Upper lobe of left lung (tissue), 6 donors: ENCODE measurements around the gene TES. TPM values are rescaled to one million over a fixed set of nuclear protein-coding genes. Genes with fewer than 3 reads are reported as not detected.

Experiments used
- ATAC-seq, 2 donors: fragments of 200-7000 bp; cut with Tn5 transposase; one replicate each; pipeline ENCODE4 v1.9.1; 2022; ENCODE audit warnings: mild to moderate bottlenecking in 2 of 2, moderate library complexity in 2 of 2; ENCODE audit not compliant: low FRiP score in 2 of 2
- DNase-seq, 2 donors: peaks; one replicate each; pipeline ENCODE4 v3.0.0-alpha.2; 2019 to 2020
- H3K27ac ChIP-seq, 4 donors: fragments of 200-600 bp; sonication (generic); one replicate each; pipeline ENCODE4 v1.5.1; 2016 to 2019
- H3K27me3 ChIP-seq, 4 donors: fragments of 200-600 bp; sonication (generic); one replicate each; pipeline ENCODE4 v1.5.1; 2017 to 2019
- H3K36me3 ChIP-seq, 4 donors: fragments of 200-600 bp; sonication (generic); one replicate each; pipeline ENCODE4 v1.5.1; 2016 to 2019
- H3K4me1 ChIP-seq, 4 donors: fragments of 200-600 bp; sonication (generic); one replicate each; pipeline ENCODE4 v1.5.1; 2018 to 2019
- H3K4me3 ChIP-seq, 4 donors: fragments of 200-600 bp; sonication (generic); one replicate each; pipeline ENCODE4 v1.5.1; 2017 to 2019; ENCODE audit warnings: mild to moderate bottlenecking in 2 of 4, moderate library complexity in 1 of 4
- H3K9me3 ChIP-seq, 4 donors: fragments of 200-600 bp; sonication (generic); one replicate each; pipeline ENCODE4 v1.5.1; 2018 to 2019
- EP300 ChIP-seq, 4 donors: sonication (generic); formaldehyde crosslinking; IDR thresholded peaks; one replicate each; pipeline ENCODE4 v1.5.1; 2017; ENCODE audit warnings: antibody characterized with exemption in 4 of 4, control low read depth in 2 of 4
- POLR2A ChIP-seq, 4 donors: fragments of 450-650 bp; IDR thresholded peaks; one replicate each; pipeline ENCODE4 v1.5.1; 2016 to 2017; ENCODE audit warnings: antibody characterized with exemption in 4 of 4, mild to moderate bottlenecking in 2 of 4
- POLR2AphosphoS5 ChIP-seq, 2 donors: sonication (generic); formaldehyde crosslinking; IDR thresholded peaks; one replicate each; pipeline ENCODE4 v1.5.1; 2017; ENCODE audit warnings: antibody characterized with exemption in 2 of 2
- WGBS, 2 donors: methylation state at CpG; one replicate each; pipeline ENCODE4 v1.1.5; 2017 to 2018; 5-methylcytosine and 5-hydroxymethylcytosine counted together
- total RNA-seq, 6 donors: library from RNA; depleted of rRNA in 4 of 6; stranded (reverse); fragments of >200 nt in 4 of 6; gene quantifications; one replicate each; pipeline versions ENCODE4 v1.1.0 to v1.2.1, GENCODE V29; 2016 to 2021
- TF ChIP-seq, protein P1 (sequence below), 6 experiments: fragments of 450-650 bp in 4 of 6; fragments of 200-600 bp in 2 of 6; sonication (generic) in 2 of 6; IDR thresholded peaks; one replicate each; pipeline ENCODE4 v1.5.1; 2016 to 2019; ENCODE audit warnings: antibody characterized with exemption in 6 of 6
- donor health status: DM: no; HTN: no; CAD: no; lungs with moderate emphysema.
- donor health status: DM: no; HTN: yes; CAD: no; lungs with severe emphysema.

TES gene
- total RNA-seq, 6 donors from 2014 or later = 58.0 to 159 (median 87.1) TPM

DNA sequence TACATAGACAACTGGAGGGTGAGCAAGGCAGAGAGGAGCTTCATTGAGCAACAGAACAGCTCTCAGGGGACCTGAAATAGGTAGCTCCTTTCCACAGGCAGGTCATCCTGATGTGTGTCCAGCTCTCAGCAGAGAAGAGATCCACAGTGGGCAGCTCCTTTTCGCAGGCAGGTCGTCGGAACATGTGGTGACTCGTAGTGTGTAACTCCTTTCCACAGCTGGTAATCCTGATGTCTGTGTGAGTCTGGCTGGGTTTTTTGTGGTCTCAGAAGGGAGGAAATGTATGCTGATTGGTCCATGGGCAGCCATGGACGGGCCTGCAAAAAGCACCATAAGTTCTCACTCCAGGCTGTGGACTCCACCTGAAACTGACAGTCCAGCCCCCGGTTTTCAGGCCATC, 24.4 kb upstream of the TES start:
- DNase-seq (no peak), ATAC-seq (no peak)
- Histone ChIP-seq H3K36me3 (no peaks in the 10 kb centered on the region), H3K4me1 (no peaks in the 10 kb centered on the region), H3K9me3 (peaks cover 0 to 5% (median 3%) of the 10 kb centered on the region in 4 donors), H3K4me3 (no peak overlapping the region), H3K27ac (no peak overlapping the region), H3K27me3 (no peaks in the 10 kb centered on the region)
- TF ChIP-seq, protein P1, sequence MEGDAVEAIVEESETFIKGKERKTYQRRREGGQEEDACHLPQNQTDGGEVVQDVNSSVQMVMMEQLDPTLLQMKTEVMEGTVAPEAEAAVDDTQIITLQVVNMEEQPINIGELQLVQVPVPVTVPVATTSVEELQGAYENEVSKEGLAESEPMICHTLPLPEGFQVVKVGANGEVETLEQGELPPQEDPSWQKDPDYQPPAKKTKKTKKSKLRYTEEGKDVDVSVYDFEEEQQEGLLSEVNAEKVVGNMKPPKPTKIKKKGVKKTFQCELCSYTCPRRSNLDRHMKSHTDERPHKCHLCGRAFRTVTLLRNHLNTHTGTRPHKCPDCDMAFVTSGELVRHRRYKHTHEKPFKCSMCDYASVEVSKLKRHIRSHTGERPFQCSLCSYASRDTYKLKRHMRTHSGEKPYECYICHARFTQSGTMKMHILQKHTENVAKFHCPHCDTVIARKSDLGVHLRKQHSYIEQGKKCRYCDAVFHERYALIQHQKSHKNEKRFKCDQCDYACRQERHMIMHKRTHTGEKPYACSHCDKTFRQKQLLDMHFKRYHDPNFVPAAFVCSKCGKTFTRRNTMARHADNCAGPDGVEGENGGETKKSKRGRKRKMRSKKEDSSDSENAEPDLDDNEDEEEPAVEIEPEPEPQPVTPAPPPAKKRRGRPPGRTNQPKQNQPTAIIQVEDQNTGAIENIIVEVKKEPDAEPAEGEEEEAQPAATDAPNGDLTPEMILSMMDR (IDR thresholded peaks at IDR 0.05) = no peak
- TF ChIP-seq EP300 (IDR thresholded peaks at IDR 0.05) (no peak), POLR2A (IDR thresholded peaks at IDR 0.05) (no peak), POLR2AphosphoS5 (IDR thresholded peaks at IDR 0.05) (no peak)
- WGBS, 2 donors = 93 to 98% methylated on average over 6 of the region's 6 CpGs

DNA sequence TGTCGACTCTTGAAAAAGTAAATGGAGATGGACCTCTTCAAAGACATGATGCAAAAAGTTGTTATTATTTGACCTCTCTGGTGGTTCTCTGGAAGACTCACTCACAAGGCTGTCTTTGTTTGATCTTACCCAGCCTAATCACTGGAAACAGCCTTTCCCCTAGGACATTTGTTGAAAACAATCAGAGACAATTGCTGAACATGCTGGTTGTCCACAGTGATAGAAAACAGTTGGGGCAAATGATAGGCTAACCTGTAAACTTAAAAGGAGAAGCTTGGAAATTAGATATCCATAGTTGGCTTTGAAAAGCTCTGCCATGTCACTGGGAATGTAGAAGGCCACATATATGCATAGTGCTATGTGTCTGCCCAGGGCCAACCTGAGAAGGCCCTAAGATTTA, 22.9 kb upstream of the TES start:
- peaks cover 0 to 5% (median 3%) of the 10 kb centered on the region in 4 donors for H3K9me3 ChIP-seq
- ATAC-seq = no peak
- H3K36me3 ChIP-seq = no peaks in the 10 kb centered on the region
- no peak for DNase-seq
- TF ChIP-seq POLR2AphosphoS5 (IDR thresholded peaks at IDR 0.05) (no peak), EP300 (IDR thresholded peaks at IDR 0.05) (no peak), POLR2A (IDR thresholded peaks at IDR 0.05) (no peak)
- TF ChIP-seq, protein P1 (IDR thresholded peaks at IDR 0.05) = no peak
- H3K27me3 ChIP-seq = no peaks in the 10 kb centered on the region
- WGBS, 2 donors = 85 to 96% methylated on average over 1 of the region's 1 CpG
- H3K4me1 ChIP-seq = no peaks in the 10 kb centered on the region
- no peak overlapping the region for H3K27ac ChIP-seq
- H3K4me3 ChIP-seq = no peak overlapping the region

- TF ChIP-seq POLR2A (IDR thresholded peaks at IDR 0.05) (no peak), POLR2AphosphoS5 (IDR thresholded peaks at IDR 0.05) (no peak)
- TF ChIP-seq, protein P1 (IDR thresholded peaks at IDR 0.05) = no peak
- Histone ChIP-seq H3K9me3 (no peaks in the 10 kb centered on the region), H3K36me3 (no peaks in the 10 kb centered on the region), H3K4me1 (no peaks in the 10 kb centered on the region), H3K4me3 (no peak overlapping the region), H3K27me3 (no peaks in the 10 kb centered on the region), H3K27ac (no peak overlapping the region)
- 69 to 73% methylated on average over 5 of the region's 5 CpGs for WGBS, 2 donors
- ATAC-seq (no peak), DNase-seq (no peak)
These were observed 16.8 kb upstream of the TES start for GRCh38 chr7:116193329-116194087.

GRCh38 chr7:116194115-116194514, 16.2 kb upstream of the TES start:
- no peaks in the 10 kb centered on the region for H3K36me3 ChIP-seq
- DNase-seq (no peak), ATAC-seq (no peak)
- H3K27ac ChIP-seq = no peak overlapping the region
- H3K4me3 ChIP-seq = no peak overlapping the region
- H3K27me3 ChIP-seq = no peaks in the 10 kb centered on the region
- TF ChIP-seq POLR2A (IDR thresholded peaks at IDR 0.05) (no peak), POLR2AphosphoS5 (IDR thresholded peaks at IDR 0.05) (no peak), EP300 (IDR thresholded peaks at IDR 0.05) (no peak)
- TF ChIP-seq, protein P1 (IDR thresholded peaks at IDR 0.05) = no peak
- H3K9me3 ChIP-seq = no peaks in the 10 kb centered on the region
- H3K4me1 ChIP-seq = no peaks in the 10 kb centered on the region
- 67 to 80% methylated on average over 2 of the region's 2 CpGs for WGBS, 2 donors

DNA sequence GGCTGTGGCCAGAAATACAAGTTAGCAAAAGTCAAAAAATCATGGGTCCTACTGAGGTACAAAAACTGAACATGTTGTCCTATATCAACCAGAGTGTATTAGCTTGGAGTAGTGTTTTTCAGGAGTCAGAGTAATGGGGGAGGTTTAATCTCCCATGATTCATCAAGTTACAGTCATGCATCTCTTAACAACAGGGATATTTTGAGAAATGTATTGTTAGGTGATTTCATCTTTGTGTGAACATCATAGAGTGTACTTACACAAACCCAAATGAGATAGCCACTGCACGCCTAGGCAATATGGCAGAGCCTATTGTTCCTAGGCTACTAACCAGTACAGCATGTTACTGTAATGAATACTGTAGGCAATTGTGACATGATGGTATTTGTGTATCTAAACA, 14.9 kb upstream of the TES start:
- DNase-seq = no peak
- no peak for TF ChIP-seq POLR2A (IDR thresholded peaks at IDR 0.05)
- TF ChIP-seq, protein P1 (IDR thresholded peaks at IDR 0.05) = no peak
- Histone ChIP-seq H3K4me1 (no peaks in the 10 kb centered on the region), H3K36me3 (no peaks in the 10 kb centered on the region), H3K27ac (no peak overlapping the region), H3K9me3 (no peaks in the 10 kb centered on the region), H3K4me3 (no peak overlapping the region), H3K27me3 (no peaks in the 10 kb centered on the region)
- no peak for ATAC-seq
- 96 to 100% methylated on average over 1 of the region's 1 CpG for WGBS, 2 donors
